HG02981 (cell line): ENCODE measurements around the gene ALPG.
"Not testable (repeated sequence)": the region's sequence is repeated elsewhere in the genome, so short reads cannot be mapped to it uniquely, and the experiment has no call there.

ENCODE experiments used
- ATAC-seq: cut with Tn5 transposase; IDR thresholded peaks from one replicate; pipeline ENCODE4 v1.9.1; 2021; ENCODE audit warnings: mild to moderate bottlenecking, moderate library complexity; ENCODE audit not compliant: unreplicated experiment

The ALPG gene

GRCh38 chr2:232406556-232407310 is at the start of gene ALPG:
ALPG (plus strand) TSS chr2:232406844; CDS start chr2:232406895, 51 bp downstream.
- ATAC-seq, result no peak

- ATAC-seq, result no peak
Observed at GRCh38 chr2:232361646-232362045, 45.0 kb upstream of the ALPG start.

DNA sequence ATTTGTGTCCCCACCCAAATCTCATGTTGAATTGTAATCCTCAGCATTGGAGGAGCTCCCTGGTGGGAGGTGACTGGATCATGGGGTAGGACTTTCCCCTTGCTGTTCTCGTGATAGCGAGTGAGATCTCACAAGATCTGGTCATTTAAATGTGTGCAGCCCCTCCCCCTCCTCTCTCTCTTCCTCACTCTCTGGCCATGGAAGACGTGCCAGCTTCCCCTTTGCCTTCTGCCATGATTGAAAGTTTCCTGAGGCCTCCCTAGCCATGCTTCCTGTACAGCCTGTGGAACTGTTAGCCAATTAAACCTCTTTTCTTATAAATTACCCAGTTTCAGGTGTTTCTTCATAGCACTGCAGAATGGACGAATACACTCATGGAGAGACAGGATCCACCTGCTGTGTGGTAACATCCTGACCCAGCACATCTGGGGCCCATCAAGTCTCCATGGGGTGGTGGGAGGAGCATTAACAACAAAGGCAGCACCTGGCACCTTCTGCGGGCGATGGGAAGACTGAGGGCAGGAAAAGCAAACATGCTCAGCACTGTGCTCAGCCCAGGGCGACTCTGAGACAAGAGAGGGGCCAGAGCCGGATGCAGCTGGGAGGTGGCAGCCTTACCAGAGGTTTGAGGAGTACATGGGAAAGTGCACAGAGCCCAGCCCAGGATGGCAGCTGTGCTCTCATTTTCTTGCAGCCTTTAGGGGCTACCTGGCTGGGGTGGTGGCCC is 44.3 kb upstream of the ALPG start:
- ATAC-seq, result no peak

DNA sequence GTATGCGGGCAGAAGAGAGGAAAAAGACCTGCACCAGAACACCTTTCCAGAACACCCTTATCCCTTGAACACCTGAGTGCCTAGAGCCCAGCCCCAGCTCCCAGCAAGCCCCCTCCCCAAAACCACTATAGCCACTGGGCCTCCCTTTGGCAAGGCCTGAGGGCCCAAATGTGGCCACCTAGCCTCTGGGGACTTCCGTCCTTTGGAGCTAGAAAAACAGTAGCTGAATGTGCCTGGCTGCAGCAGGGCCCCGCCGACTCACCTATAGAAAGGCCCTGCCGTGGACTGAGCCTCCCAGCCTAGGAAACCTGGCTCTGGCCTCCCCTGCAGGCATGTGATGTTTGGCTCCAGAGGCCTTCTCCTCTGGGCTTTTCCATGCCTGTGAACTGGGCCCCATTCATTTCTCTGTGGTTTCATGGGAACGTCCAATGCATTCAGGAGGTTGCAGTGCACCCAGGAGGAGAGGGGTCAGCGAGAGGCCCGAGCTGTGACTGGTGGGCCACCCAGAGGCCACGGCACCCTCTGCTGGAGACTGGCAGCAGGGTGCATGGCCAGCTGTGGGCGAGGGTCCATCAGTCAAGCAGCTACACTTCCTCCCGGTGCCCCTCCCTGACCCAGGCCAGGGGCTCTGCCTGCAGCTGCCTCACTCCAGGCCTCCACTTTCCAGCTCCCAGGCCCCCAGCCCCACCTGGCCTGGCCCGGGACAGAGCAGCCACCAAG is 43.4 kb upstream of the ALPG start:
- peak; percentile 16 for ATAC-seq

- peak; percentile 48 for ATAC-seq
Observed at GRCh38 chr2:232363784-232364615, 42.6 kb upstream of the ALPG start.

- not testable (repeated sequence) for ATAC-seq
Observed at GRCh38 chr2:232364806-232365594, 41.6 kb upstream of the ALPG start.

- no peak for ATAC-seq
Observed at GRCh38 chr2:232365621-232366321, 40.9 kb upstream of the ALPG start.

DNA sequence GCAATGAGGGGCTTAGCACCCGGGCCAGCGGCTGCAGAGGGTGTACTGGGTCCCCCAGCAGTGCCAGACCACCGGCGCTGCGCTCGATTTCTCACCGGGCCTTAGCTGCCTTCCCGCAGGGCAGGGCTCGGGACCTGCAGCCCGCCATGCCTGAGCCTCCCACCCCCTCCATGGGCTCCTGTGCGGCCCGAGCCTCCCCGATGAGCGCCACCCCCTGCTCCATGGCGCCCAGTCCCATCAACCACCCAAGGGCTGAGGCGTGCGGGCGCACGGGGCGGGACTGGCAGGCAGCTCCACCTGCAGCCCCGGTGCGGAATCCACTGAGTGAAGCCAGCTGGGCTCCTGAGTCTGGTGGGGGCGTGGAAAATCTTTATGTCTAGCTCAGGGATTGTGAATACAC is 40.2 kb upstream of the ALPG start:
- ATAC-seq, result not testable (repeated sequence)

- no peak for ATAC-seq
Observed at GRCh38 chr2:232367016-232367415, 39.6 kb upstream of the ALPG start.

DNA sequence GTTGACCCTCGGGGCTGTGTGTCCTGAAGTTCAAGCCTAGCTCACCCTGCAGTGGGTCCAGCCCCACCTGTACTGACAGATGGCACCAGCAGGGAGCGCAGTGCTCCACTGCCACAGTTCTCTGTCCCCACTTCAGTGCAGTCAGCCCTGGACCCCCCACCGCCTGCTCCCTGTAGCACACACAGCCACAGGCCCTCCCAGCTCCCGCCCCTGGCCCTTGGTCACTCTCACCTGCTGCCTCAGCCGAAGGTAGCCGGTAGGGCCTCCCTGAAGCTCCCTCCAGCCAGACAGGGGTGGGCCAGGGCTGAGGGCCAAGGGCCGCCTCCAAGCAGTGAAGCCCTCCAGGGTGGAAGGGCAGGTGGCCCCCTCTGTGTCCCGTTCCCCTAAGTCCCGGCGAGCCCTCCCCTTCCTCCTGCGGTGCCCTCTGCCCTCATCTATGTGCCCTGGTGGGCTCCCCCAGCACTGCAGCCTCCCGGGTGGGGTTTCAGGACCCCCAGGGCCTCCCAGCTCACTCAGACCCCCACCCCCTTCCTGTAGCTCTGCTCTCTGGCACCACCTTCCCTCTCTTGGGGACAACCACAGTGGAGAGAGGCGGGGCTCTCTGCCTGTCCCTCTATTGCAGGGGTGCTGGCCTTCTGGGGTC is 38.9 kb upstream of the ALPG start:
- no peak for ATAC-seq

- no peak for ATAC-seq
Observed at GRCh38 chr2:232368311-232368731, 38.3 kb upstream of the ALPG start.

DNA sequence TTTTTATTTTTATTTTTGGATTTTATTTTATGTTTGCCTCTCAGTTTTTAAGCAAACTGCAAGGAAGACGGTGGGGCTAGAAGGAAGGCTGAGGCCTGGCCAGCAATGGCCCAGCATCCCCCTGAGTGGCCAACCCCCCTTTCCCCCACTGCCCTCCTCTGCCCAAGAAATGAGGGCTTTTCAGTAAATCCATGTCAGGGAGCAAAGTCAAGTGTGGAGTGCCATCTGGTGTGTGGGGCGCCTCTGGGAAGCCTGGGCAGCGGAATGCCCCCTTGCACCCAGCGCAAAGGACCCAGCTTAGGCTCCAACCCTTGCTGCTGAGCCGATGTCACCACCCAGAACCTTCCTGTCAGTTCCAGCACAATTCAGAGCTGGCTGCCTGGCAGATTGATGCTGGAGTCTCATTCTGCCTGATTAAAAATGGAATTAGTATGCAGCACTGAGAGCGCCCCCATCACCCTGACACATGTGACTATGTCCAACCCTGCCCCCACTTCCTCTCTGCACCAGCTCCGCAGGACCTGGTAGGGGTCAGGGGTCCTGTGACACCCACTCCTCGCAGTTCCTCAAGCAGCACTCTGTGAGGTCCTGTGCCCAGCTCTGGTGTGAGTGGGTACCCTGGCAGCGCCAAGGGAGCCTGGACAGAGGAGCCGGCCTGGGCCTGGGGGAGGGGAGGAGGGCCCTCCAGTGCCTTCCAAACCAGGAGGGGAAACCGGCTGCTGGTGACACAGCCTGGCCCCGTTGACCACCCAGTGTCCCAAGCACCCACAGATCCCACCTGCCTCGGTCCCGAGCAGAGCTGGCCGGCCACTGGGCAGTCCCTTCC is 37.3 kb upstream of the ALPG start:
- ATAC-seq, result no peak

- not testable (repeated sequence) for ATAC-seq
Observed at GRCh38 chr2:232370007-232370406, 36.6 kb upstream of the ALPG start.

- ATAC-seq, result no peak
Observed at GRCh38 chr2:232372231-232373208, 34.1 kb upstream of the ALPG start.

DNA sequence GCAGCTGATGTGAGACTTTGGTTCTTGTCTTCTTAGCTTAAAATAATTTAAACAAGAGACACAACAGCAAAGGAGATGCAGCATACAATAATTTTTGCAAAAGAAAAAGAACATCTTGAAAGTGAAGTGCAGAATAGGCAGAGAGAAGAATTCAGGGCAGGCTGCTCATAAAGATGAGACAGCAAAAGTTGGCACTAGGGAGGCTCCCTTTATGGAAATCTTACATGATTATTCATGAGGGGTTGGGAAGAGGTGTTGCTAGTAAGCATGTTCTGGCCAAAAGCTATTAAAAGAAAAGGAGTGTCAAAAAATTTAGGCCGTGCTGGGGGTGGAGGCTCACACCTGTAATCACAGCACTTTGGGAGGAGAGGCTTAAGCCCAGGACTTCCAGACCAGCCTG is 32.3 kb upstream of the ALPG start:
- ATAC-seq, result no peak

DNA sequence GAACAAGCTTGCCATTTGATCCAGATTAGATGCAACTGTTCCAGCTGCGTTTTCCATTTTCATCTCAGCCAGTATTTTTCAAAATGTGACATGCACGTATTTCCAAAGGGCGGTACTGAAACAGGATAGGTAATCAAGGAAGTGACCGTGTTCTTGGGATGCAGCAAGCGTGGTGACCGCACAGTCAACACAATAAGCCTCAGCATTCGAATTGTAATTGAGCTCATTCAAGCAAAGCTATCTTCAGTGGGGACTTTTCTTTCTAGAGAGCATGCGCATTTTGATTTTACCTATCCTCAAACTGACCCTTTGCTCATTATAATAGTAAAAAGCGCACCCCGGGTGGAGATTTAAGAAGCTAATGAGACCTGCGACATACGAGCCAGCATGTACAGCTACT is 31.5 kb upstream of the ALPG start:
- no peak for ATAC-seq

- no peak for ATAC-seq
Observed at GRCh38 chr2:232376260-232376659, 30.4 kb upstream of the ALPG start.
